OCI-LY7 (cell line): ENCODE measurements around the gene POLA1. TPM values are rescaled to one million over a fixed set of nuclear protein-coding genes. Genes with fewer than 3 reads are reported as not detected.

Experiments used
- BruUV-seq: library from RNA; stranded (reverse); fragments of 400-500 nt; replicated peaks from 2 replicates; lab custom pipeline; 2021; lab: Mats Ljungman, UMichigan
- CTCF ChIA-PET: fragments of 300-600 bp; sonication (Branson Sonifier 250); formaldehyde crosslinking; loops from one replicate; lab custom pipeline; 2022; ENCODE audit warnings: antibody characterized with exemption; ENCODE audit not compliant: unreplicated experiment; lab: Charles Lee
- POLR2A ChIA-PET: fragments of 300-600 bp; sonication (Branson Sonifier 250); formaldehyde crosslinking; loops from one replicate; lab custom pipeline; 2022; ENCODE audit warnings: antibody characterized with exemption; lab: Charles Lee
- DNase-seq: peaks from one replicate; pipeline ENCODE4 v3.0.0-alpha.2; 2015; ENCODE audit warnings: low spot score
- H2AFZ ChIP-seq: fragments of 200-600 bp; sonication (generic), shearing (Covaris generic); 2 replicates; pipeline ENCODE4 v1.6.1; 2014; ENCODE audit warnings: mild to moderate bottlenecking, antibody characterized with exemption, low read length, moderate library complexity
- H3K27ac ChIP-seq: fragments of 200-600 bp; sonication (generic); 2 replicates; pipeline ENCODE4 v1.5.1; 2014; ENCODE audit warnings: mixed run types, low read depth, mild to moderate bottlenecking, moderate library complexity, low read length, inconsistent platforms; ENCODE audit not compliant: poor library complexity, severe bottlenecking
- H3K36me3 ChIP-seq: fragments of 200-600 bp; sonication (generic); 2 replicates; pipeline ENCODE4 v1.6.1; 2014; ENCODE audit warnings: mild to moderate bottlenecking, antibody characterized with exemption, low read length, moderate library complexity, mixed read lengths; ENCODE audit not compliant: insufficient read depth
- H3K4me1 ChIP-seq: fragments of 200-600 bp; sonication (generic); 2 replicates; pipeline ENCODE4 v1.5.1; 2014; ENCODE audit warnings: mild to moderate bottlenecking, low read length; ENCODE audit not compliant: insufficient read depth, poor library complexity, severe bottlenecking
- H3K4me2 ChIP-seq: fragments of 200-600 bp; sonication (generic); 2 replicates; pipeline ENCODE4 v1.6.1; 2014; ENCODE audit warnings: mild to moderate bottlenecking, low read length
- H3K4me3 ChIP-seq: fragments of 200-600 bp; sonication (generic); 2 replicates; pipeline ENCODE4 v1.5.1; 2014; ENCODE audit warnings: mild to moderate bottlenecking, low read depth, low read length; ENCODE audit not compliant: poor library complexity, severe bottlenecking
- H3K79me2 ChIP-seq: fragments of 200-600 bp; sonication (generic); 2 replicates; pipeline ENCODE4 v1.6.1; 2016; ENCODE audit warnings: low read depth, mild to moderate bottlenecking, low read length, moderate library complexity, mixed read lengths; ENCODE audit not compliant: insufficient read depth
- H3K9me2 ChIP-seq: fragments of 200-600 bp; sonication (generic); 2 replicates; pipeline ENCODE4 v1.6.1; 2016; ENCODE audit warnings: mild to moderate bottlenecking, low read length, mixed read lengths; ENCODE audit not compliant: insufficient read depth
- H3K9me3 ChIP-seq: fragments of 200-600 bp; sonication (generic); 2 replicates; pipeline ENCODE4 v1.6.1; 2014; ENCODE audit warnings: mild to moderate bottlenecking, mixed run types, low read length, mixed read lengths
- H4K20me1 ChIP-seq: fragments of 200-600 bp; sonication (generic); 2 replicates; pipeline ENCODE4 v1.6.1; 2014; ENCODE audit warnings: mild to moderate bottlenecking, antibody characterized with exemption, low read length, moderate library complexity, mixed read lengths; ENCODE audit not compliant: insufficient read depth
- CTCF ChIP-seq: fragments of 200-600 bp; sonication (generic); conservative IDR thresholded peaks from 2 replicates; pipeline ENCODE4 v1.5.1; 2014; ENCODE audit warnings: mild to moderate bottlenecking, antibody characterized with exemption, low read length, moderate library complexity, mixed read lengths
- EZH2phosphoT487 ChIP-seq: fragments of 200-600 bp; sonication (generic); IDR thresholded peaks from 2 replicates; pipeline ENCODE4 v1.6.1; 2018; ENCODE audit warnings: low read depth, borderline replicate concordance, mild to moderate bottlenecking, mixed run types, antibody characterized with exemption, low read length, moderate library complexity, mixed read lengths
- intact Hi-C: fragments of 100-400 bp; cut with micrococcal nuclease; formaldehyde crosslinking; loops from one replicate; pipeline ENCODE4 v1.10.0; 2022; ENCODE audit not compliant: unreplicated experiment
- total RNA-seq, 2 experiments: library from RNA; depleted of rRNA in 1 of 2; stranded (reverse); fragments of >200 nt in 1 of 2; shearing (Covaris generic) in 1 of 2; gene quantifications; 2 replicates each; pipeline ENCODE4 v1.2.3, GENCODE V29; 2014 to 2022

POLA1 gene
- total RNA-seq, 2 experiments from 2014 or later = 58.0 to 65.1 TPM

GRCh38 chrX:24877288-24877664 lies 183.6 kb downstream of the POLA1 start:
- no peak overlapping the region for H2AFZ ChIP-seq
- H3K79me2 ChIP-seq = no peaks in the 10 kb centered on the region
- intact Hi-C loops = no loop called here
- no peaks in the 10 kb centered on the region for H3K9me2 ChIP-seq
- no peak for DNase-seq
- no TSS peak for BruUV-seq
- H3K4me2 ChIP-seq = no peak overlapping the region
- H3K9me3 ChIP-seq = no peaks in the 10 kb centered on the region
- H3K27ac ChIP-seq = no peak overlapping the region
- H3K36me3 ChIP-seq = peaks cover 28% of the 10 kb centered on the region
- H4K20me1 ChIP-seq = no peaks in the 10 kb centered on the region
- no peak overlapping the region for H3K4me3 ChIP-seq
- ChIA-PET CTCF (no interaction called here), POLR2A (no interaction called here)
- TF ChIP-seq CTCF (no peak), EZH2phosphoT487 (no peak)
- no peaks in the 10 kb centered on the region for H3K4me1 ChIP-seq

GRCh38 chrX:24877854-24878650 lies 184.3 kb downstream of the POLA1 start:
- CTCF ChIA-PET = no interaction called here
- no peaks in the 10 kb centered on the region for H4K20me1 ChIP-seq
- no peak overlapping the region for H3K27ac ChIP-seq
- H3K36me3 ChIP-seq = peaks cover 21% of the 10 kb centered on the region
- H3K9me3 ChIP-seq = no peaks in the 10 kb centered on the region
- no peaks in the 10 kb centered on the region for H3K4me1 ChIP-seq
- no peak overlapping the region for H2AFZ ChIP-seq
- H3K4me3 ChIP-seq = no peak overlapping the region
- no TSS peak for BruUV-seq
- intact Hi-C loops = no loop called here
- no peak for DNase-seq
- TF ChIP-seq CTCF (no peak), EZH2phosphoT487 (no peak)
- no peaks in the 10 kb centered on the region for H3K9me2 ChIP-seq
- POLR2A ChIA-PET = interaction anchor here (0.6 to 0.7 kb wide), 2 partner anchors 13 to 153 kb away, joined by 3 to 5 read pairs; no protein-coding TSS in a partner anchor
- no peak overlapping the region for H3K4me2 ChIP-seq
- no peaks in the 10 kb centered on the region for H3K79me2 ChIP-seq

- Histone ChIP-seq H3K4me1 (no peaks in the 10 kb centered on the region), H2AFZ (no peak overlapping the region), H4K20me1 (no peaks in the 10 kb centered on the region), H3K79me2 (no peaks in the 10 kb centered on the region), H3K9me2 (no peaks in the 10 kb centered on the region), H3K4me3 (no peak overlapping the region), H3K36me3 (peaks cover 23% of the 10 kb centered on the region; the same call in 1 of the 2 replicates), H3K4me2 (no peak overlapping the region), H3K27ac (no peak overlapping the region), H3K9me3 (no peaks in the 10 kb centered on the region)
- DNase-seq = no peak
- ChIA-PET CTCF (no interaction called here), POLR2A (interaction anchor here (0.6 to 0.7 kb wide), 2 partner anchors 10 to 26 kb away, joined by 4 to 6 read pairs; no protein-coding TSS in a partner anchor)
- intact Hi-C loops = no loop called here
- BruUV-seq = no TSS peak
- TF ChIP-seq CTCF = no peak
Measured at GRCh38 chrX:24879679-24880078, 186.0 kb downstream of the POLA1 start.
